Measurements from ENCODE around the gene UBXN7.
"Not testable (repeated sequence)": the region's sequence is repeated elsewhere in the genome, so short reads cannot be mapped to it uniquely, and the experiment has no call there.

Gene UBXN7

GRCh38 chr3:196414469-196414868 is 17.8 kb downstream of the UBXN7 start:
- peak; percentile 7 for DNase-seq

- DNase-seq, result no peak
Observed at GRCh38 chr3:196412704-196413103, 19.5 kb downstream of the UBXN7 start.

- DNase-seq, result no peak
Observed at GRCh38 chr3:196409409-196409808, 22.8 kb downstream of the UBXN7 start.

- no peak for DNase-seq
Observed at GRCh38 chr3:196408565-196409300, 23.5 kb downstream of the UBXN7 start.

- DNase-seq, result no peak
Observed at GRCh38 chr3:196406811-196407470, 25.3 kb downstream of the UBXN7 start.

- DNase-seq, result no peak
Observed at GRCh38 chr3:196400331-196400730, 31.9 kb downstream of the UBXN7 start.

GRCh38 chr3:196399485-196399945 is 32.7 kb downstream of the UBXN7 start:
- DNase-seq, result no peak

GRCh38 chr3:196398782-196399181 is 33.4 kb downstream of the UBXN7 start:
- no peak for DNase-seq

- no peak for DNase-seq
Observed at GRCh38 chr3:196397941-196398340, 34.3 kb downstream of the UBXN7 start.

GRCh38 chr3:196390116-196390515 is 42.1 kb downstream of the UBXN7 start:
- no peak for DNase-seq

- DNase-seq, result no peak
Observed at GRCh38 chr3:196388956-196389355, 43.3 kb downstream of the UBXN7 start.

- DNase-seq, result not testable (repeated sequence)
Observed at GRCh38 chr3:196387941-196388340, 44.3 kb downstream of the UBXN7 start.

GRCh38 chr3:196386797-196387196 is 45.4 kb downstream of the UBXN7 start:
- DNase-seq, result not testable (repeated sequence)

GRCh38 chr3:196386034-196386433 is 46.2 kb downstream of the UBXN7 start:
- not testable (repeated sequence) for DNase-seq

- not testable (repeated sequence) for DNase-seq
Observed at GRCh38 chr3:196385446-196385845, 46.8 kb downstream of the UBXN7 start.

- no peak for DNase-seq
Observed at GRCh38 chr3:196378146-196378841, 53.9 kb downstream of the UBXN7 start.

GRCh38 chr3:196377321-196377720 is 54.9 kb downstream of the UBXN7 start:
- DNase-seq, result no peak

- no peak for DNase-seq
Observed at GRCh38 chr3:196365736-196366135, 66.5 kb downstream of the UBXN7 start.

GRCh38 chr3:196360586-196360985 is 71.6 kb downstream of the UBXN7 start:
- DNase-seq, result no peak

- not testable (repeated sequence) for DNase-seq
Observed at GRCh38 chr3:196358540-196358939, 73.7 kb downstream of the UBXN7 start.

- no peak for DNase-seq
Observed at GRCh38 chr3:196357905-196358304, 74.3 kb downstream of the UBXN7 start.

- DNase-seq, result no peak
Observed at GRCh38 chr3:196356556-196356955, 75.7 kb downstream of the UBXN7 start.

GRCh38 chr3:196355668-196356067 is 76.6 kb downstream of the UBXN7 start:
- no peak for DNase-seq

- DNase-seq, result no peak
Observed at GRCh38 chr3:196354132-196354531, 78.1 kb downstream of the UBXN7 start.
